Measurements from ENCODE around the gene RHBDL3. TPM values are rescaled to one million over a fixed set of nuclear protein-coding genes. Genes with fewer than 3 reads are reported as not detected.

The RHBDL3 gene
- total and polyA plus RNA-seq, 2 donors (not counting 3 experiments of a cell fraction or from before 2014, with no cell fraction given), result 0.11 to 0.20 TPM

- dilution Hi-C loops (cut with MboI; ENCODE audit: extremely low pct_ligation_motif_present, low sequenced_read_pairs), result no loop called here
Measured at GRCh38 chr17:32302860-32303649, 37.4 kb downstream of the RHBDL3 start.

More at GRCh38 chr17:32302860-32303649, 37.4 kb downstream of the RHBDL3 start:
- no peak for FAIRE-seq
- Histone ChIP-seq H3K79me2 (ENCODE audit: control insufficient read depth, insufficient read depth, low read length) (no peaks in the 10 kb centered on the region), H2AFZ (ENCODE audit: low read depth, low read length) (no peak overlapping the region), H3K27me3 (ENCODE audit: control insufficient read depth in 2 of 2, insufficient read depth in 2 of 2, low read length in 2 of 2) (peaks cover 7 to 10% of the 10 kb centered on the region in 2 experiments), H3K36me3 (ENCODE audit: control insufficient read depth in 2 of 2, extremely low read depth in 1 of 2, insufficient read depth in 2 of 2, low read length in 2 of 2) (no peaks in the 10 kb centered on the region), H3K9me1 (replicated peaks; ENCODE audit: control insufficient read depth, extremely low read depth, insufficient read depth, low read length) (no peaks in the 10 kb centered on the region), H3K4me1 (ENCODE audit: control insufficient read depth, extremely low read depth, insufficient read depth, low read length) (no peaks in the 10 kb centered on the region), H3K9me3 (replicated peaks; ENCODE audit: control insufficient read depth, insufficient read depth, low read length) (no peaks in the 10 kb centered on the region), H3K9ac (replicated peaks; ENCODE audit: extremely low read depth, insufficient read depth, low read length) (no peak overlapping the region), H3K4me3 (replicated peaks in 1 of 3; ENCODE audit: insufficient read depth in 1 of 3, low read depth in 1 of 3, low read length in 3 of 3) (no peak overlapping the region), H3K4me2 (ENCODE audit: insufficient read depth, low read length) (no peak overlapping the region), H3K27ac (ENCODE audit: insufficient read depth, low read depth, low read length) (no peak overlapping the region), H4K20me1 (replicated peaks; ENCODE audit: control insufficient read depth, extremely low read depth, insufficient read depth, low read length) (no peaks in the 10 kb centered on the region)
- no TSS peak for BruUV-seq (replicated peaks)
- peak; percentile 28 for DNase-seq (ENCODE audit: low read depth, low spot score)
- POLR2A ChIA-PET, result no interaction called here
- CTCF ChIA-PET, result interaction anchor here (1.2 kb wide), 1 partner anchor 13 kb away, joined by 3 read pairs; no protein-coding TSS in a partner anchor
- no peak for TF ChIP-seq MAX (IDR thresholded peaks at IDR 0.05; ENCODE audit: insufficient read depth, insufficient read length)
- TF ChIP-seq CTCF (IDR thresholded peaks at IDR 0.05; ENCODE audit: extremely low read depth in 1 of 2, insufficient read depth in 1 of 2, low read depth in 1 of 2, low read length in 2 of 2), result no peak
- intact Hi-C loops (cut with micrococcal nuclease), result no loop called here

All from endothelial cell of umbilical vein (primary cell).